Natural killer cell (primary cell): ENCODE measurements around the gene COMMD3. TPM values are rescaled to one million over a fixed set of nuclear protein-coding genes. Genes with fewer than 3 reads are reported as not detected.
A peak's percentile ranks its signal among the peaks of the same experiment; 100 is the strongest.

ENCODE experiments used
- ATAC-seq, 3 donors: fragments of 150-1000 bp in 2 of 3; fragments of 200-7000 bp in 1 of 3; cut with Tn5 transposase; 1 replicate in 1 of 3; 2 replicates in 2 of 3; pipeline ENCODE4 v1.10.0; 2021; ENCODE audit warnings: mild to moderate bottlenecking in 2 of 3, moderate library complexity in 2 of 3
- DNase-seq, 2 donors: peaks; one replicate each; pipeline versions ENCODE4 v3.0.0 to v3.0.0-alpha.2; 2013 to 2021; ENCODE audit warnings: mixed read lengths in 1 of 2
- H3K27ac ChIP-seq: one replicate; pipeline ENCODE4 v1.5.1; 2013; ENCODE audit warnings: mild to moderate bottlenecking, low read length
- H3K27me3 ChIP-seq: one replicate; pipeline ENCODE4 v1.6.1; 2013; ENCODE audit warnings: low read length; ENCODE audit not compliant: control insufficient read depth, insufficient read depth
- H3K36me3 ChIP-seq: one replicate; pipeline ENCODE4 v1.6.1; 2013; ENCODE audit warnings: low read length; ENCODE audit not compliant: control insufficient read depth, insufficient read depth
- H3K4me1 ChIP-seq: one replicate; pipeline ENCODE4 v1.6.1; 2013; ENCODE audit warnings: low read length; ENCODE audit not compliant: control insufficient read depth, insufficient read depth
- H3K4me3 ChIP-seq: one replicate; pipeline ENCODE4 v1.5.1; 2013; ENCODE audit warnings: low read length
- H3K9me3 ChIP-seq: one replicate; pipeline ENCODE4 v1.6.1; 2013; ENCODE audit warnings: low read length; ENCODE audit not compliant: control insufficient read depth, insufficient read depth
- H3K27ac Mint-ChIP-seq, 2 donors: one replicate each; pipeline ENCODE4 v1.8.0; 2022; ENCODE audit warnings: mild to moderate bottlenecking in 2 of 2, mixed read lengths in 2 of 2, moderate library complexity in 1 of 2
- H3K27me3 Mint-ChIP-seq, 2 donors: one replicate each; pipeline ENCODE4 v1.8.0; 2022; ENCODE audit warnings: low read depth in 2 of 2, mixed read lengths in 2 of 2
- H3K36me3 Mint-ChIP-seq: one replicate; pipeline ENCODE4 v1.8.0; 2022; ENCODE audit warnings: mixed read lengths
- H3K4me1 Mint-ChIP-seq, 2 donors: one replicate each; pipeline ENCODE4 v1.8.0; 2022; ENCODE audit warnings: mixed read lengths in 2 of 2
- H3K4me3 Mint-ChIP-seq: one replicate; pipeline ENCODE4 v1.8.0; 2022; ENCODE audit warnings: mild to moderate bottlenecking, moderate library complexity, mixed read lengths
- H3K9me3 Mint-ChIP-seq, 2 donors: one replicate each; pipeline ENCODE4 v1.8.0; 2022; ENCODE audit warnings: mixed read lengths in 2 of 2
- WGBS: methylation state at CpG from one replicate; pipeline ENCODE4 v1.1.7; 2013; ENCODE audit warnings: missing lambda C conversion rate; ENCODE audit not compliant: insufficient coverage; 5-methylcytosine and 5-hydroxymethylcytosine counted together
- intact Hi-C: fragments of 100-400 bp; cut with micrococcal nuclease; formaldehyde crosslinking; loops from one replicate; pipeline ENCODE4 v1.14.2; 2022
- total RNA-seq, 4 donors: library from RNA; stranded (reverse); fragments of 120-200 nt in 1 of 4; gene quantifications; one replicate each; pipeline versions ENCODE4 v1.2.3 to v1.2.4, GENCODE V29; 2013 to 2022
- TF ChIP-seq, protein P1 (sequence below): fragments of 200-600 bp; IDR thresholded peaks from one replicate; pipeline ENCODE4 v1.8.0; 2022; ENCODE audit warnings: antibody characterized with exemption

COMMD3 gene
- total RNA-seq, 3 donors from 2014 or later (not counting 1 experiment from before 2014, with no cell fraction given), result 43.1 to 48.3 (median 44.2) TPM

DNA sequence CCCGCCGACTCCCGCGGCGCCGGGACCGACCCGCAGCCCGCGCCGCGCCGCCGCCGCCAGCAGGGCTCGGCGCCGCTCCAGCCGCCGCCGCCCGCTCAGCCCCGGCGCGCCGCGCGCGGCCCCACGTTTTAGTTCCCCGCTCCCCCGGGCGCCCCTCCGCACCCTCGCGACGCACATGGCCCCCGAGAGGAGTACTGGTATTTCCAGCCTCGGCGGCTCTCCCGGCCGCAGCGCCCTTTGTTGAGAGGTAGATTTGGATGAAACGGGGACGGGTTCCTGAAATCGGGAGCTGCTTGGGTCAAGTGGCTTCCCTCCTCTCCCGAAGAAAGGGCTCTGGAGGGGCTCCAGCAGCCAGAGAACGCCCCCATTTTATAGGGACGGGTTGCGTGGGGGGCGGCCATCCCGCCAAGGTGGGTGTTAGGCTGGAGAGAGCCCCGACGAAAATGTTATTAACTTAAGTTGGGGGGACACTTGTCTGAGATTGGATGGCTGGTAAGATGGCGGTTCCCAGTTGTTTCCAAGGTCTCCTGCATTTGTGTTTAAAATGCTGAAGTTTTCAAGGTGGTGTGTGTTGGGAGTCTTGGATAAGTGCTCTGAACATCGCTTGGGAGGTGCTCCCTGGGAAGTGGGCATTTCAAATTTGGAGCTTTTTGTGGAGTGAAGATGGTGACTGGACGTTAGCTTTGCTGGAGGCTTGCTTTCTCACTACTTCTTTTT is 5.9 kb downstream of the COMMD3 start:
- peak overlapping the region; percentile 91 for H3K4me3 Mint-ChIP-seq

DNA sequence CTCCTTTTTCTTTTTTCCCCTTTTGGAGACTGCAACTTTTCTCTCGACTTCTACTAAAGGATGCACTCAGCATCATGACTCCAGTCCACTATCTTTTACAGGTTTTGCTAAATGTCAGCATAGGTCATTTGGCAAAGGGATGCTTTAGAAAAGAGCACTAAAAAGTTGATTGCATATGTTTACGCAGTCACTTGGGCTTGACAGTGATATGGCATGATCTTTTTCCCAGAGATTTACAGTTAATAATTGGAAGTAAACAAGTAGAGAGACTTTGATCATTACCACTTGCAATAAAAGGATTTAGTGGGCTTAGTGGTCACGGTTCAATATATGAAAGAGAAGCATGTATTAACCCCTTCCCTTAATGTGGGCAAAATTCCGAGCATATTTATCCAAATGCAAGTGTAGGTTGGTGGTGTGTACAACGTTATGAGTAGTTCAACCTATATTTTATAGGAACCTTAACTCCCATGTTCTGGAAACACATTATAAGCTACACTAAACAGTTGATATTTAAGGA is 6.5 kb downstream of the COMMD3 start:
- Mint-ChIP-seq H3K27ac (peak overlapping the region; percentile 73 to 89), H3K4me3 (peak overlapping the region; percentile 91), H3K27me3 (peaks cover 16 to 30% of the 10 kb centered on the region in 2 donors), H3K36me3 (no peaks in the 10 kb centered on the region), H3K9me3 (no peaks in the 10 kb centered on the region), H3K4me1 (peaks cover 41 to 52% of the 10 kb centered on the region in 2 donors)
- ATAC-seq (no peak), DNase-seq (no peak)
- no peak overlapping the region for H3K4me3 ChIP-seq
- H3K27ac ChIP-seq, result no peak overlapping the region
- peaks cover 27% of the 10 kb centered on the region for H3K27me3 ChIP-seq
- TF ChIP-seq, protein P1, sequence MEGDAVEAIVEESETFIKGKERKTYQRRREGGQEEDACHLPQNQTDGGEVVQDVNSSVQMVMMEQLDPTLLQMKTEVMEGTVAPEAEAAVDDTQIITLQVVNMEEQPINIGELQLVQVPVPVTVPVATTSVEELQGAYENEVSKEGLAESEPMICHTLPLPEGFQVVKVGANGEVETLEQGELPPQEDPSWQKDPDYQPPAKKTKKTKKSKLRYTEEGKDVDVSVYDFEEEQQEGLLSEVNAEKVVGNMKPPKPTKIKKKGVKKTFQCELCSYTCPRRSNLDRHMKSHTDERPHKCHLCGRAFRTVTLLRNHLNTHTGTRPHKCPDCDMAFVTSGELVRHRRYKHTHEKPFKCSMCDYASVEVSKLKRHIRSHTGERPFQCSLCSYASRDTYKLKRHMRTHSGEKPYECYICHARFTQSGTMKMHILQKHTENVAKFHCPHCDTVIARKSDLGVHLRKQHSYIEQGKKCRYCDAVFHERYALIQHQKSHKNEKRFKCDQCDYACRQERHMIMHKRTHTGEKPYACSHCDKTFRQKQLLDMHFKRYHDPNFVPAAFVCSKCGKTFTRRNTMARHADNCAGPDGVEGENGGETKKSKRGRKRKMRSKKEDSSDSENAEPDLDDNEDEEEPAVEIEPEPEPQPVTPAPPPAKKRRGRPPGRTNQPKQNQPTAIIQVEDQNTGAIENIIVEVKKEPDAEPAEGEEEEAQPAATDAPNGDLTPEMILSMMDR, result no peak
- no peaks in the 10 kb centered on the region for H3K9me3 ChIP-seq
- peaks cover 3% of the 10 kb centered on the region for H3K36me3 ChIP-seq
- intact Hi-C loops, result loop anchor here (5.0 to 10.0 kb wide), 2 partner anchors 320 to 392 kb away; partner anchors contain the start of genes DNAJC1 and PIP4K2A
- 64% methylated on average over 3 of the region's 5 CpGs for WGBS
- H3K4me1 ChIP-seq, result peaks cover 24% of the 10 kb centered on the region

More for the DNA sequence above, 5.9 kb downstream of the COMMD3 start:
- no peaks in the 10 kb centered on the region for H3K9me3 Mint-ChIP-seq
- intact Hi-C loops, result loop anchor here (5.0 to 10.0 kb wide), 2 partner anchors 320 to 393 kb away; partner anchors contain the start of genes DNAJC1 and PIP4K2A
- peaks cover 2% of the 10 kb centered on the region for H3K36me3 ChIP-seq
- DNase-seq (peak; percentile 26 to 63), ATAC-seq (no peak)
- peaks cover 42 to 58% of the 10 kb centered on the region in 2 donors for H3K4me1 Mint-ChIP-seq
- H3K27me3 Mint-ChIP-seq, result peaks cover 16 to 30% of the 10 kb centered on the region in 2 donors
- peak overlapping the region; percentile 47 for H3K4me3 ChIP-seq
- peak overlapping the region; percentile 73 to 89 for H3K27ac Mint-ChIP-seq
- WGBS, result 1% methylated on average over 56 of the region's 57 CpGs
- H3K27ac ChIP-seq, result no peak overlapping the region
- H3K27me3 ChIP-seq, result peaks cover 27% of the 10 kb centered on the region
- TF ChIP-seq, protein P1, result no peak
- no peaks in the 10 kb centered on the region for H3K9me3 ChIP-seq
- H3K36me3 Mint-ChIP-seq, result no peaks in the 10 kb centered on the region
- H3K4me1 ChIP-seq, result peaks cover 24% of the 10 kb centered on the region

DNA sequence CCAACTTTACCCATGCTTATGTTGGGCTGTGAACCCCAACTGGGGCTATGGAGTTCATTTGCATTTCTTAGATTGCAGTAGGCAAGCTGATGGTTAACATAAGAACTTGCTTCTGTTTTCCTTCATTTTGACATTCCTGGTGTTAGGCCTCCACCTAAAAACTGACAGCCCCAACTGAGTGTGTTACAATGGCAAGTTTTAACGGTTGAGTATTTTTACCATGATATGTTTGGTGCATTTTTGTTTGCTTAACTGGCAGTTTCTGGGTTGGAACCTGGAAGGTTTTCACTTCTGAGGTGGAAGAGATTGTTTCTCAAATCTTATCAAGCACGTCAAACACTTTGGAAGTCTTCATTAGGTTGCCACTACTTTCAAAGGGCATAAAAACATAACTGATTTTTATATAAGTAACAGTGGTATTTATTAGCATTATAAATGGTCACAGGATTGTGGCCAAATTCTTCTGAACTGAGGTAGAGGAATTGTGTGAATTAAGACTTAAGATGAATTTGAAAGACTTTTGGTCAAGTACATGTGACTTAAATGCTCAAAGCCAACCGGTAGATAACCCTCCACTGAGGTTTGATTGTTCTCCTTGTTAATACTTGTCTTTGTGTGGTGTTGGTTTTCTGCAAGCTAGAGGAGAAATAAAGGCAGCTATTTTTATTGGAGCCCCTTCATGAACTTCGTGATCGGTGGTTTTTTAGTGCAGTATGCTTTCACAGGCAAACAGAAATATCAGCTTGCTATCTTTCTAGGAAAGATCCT is 7.5 kb downstream of the COMMD3 start:
- DNase-seq, result no peak
- WGBS, result 77% methylated on average over 4 of the region's 5 CpGs
- no peak overlapping the region for H3K27ac ChIP-seq

More for the DNA sequence above, 7.5 kb downstream of the COMMD3 start:
- Mint-ChIP-seq H3K27ac (peak overlapping the region in 1 of 2 donors; percentile 41), H3K27me3 (peaks cover 16 to 30% of the 10 kb centered on the region in 2 donors), H3K4me3 (peak overlapping the region; percentile 91), H3K36me3 (no peaks in the 10 kb centered on the region), H3K4me1 (peaks cover 41 to 51% of the 10 kb centered on the region in 2 donors), H3K9me3 (no peaks in the 10 kb centered on the region)
- Histone ChIP-seq H3K4me1 (peaks cover 24% of the 10 kb centered on the region), H3K27me3 (peaks cover 27% of the 10 kb centered on the region), H3K9me3 (no peaks in the 10 kb centered on the region), H3K4me3 (no peak overlapping the region), H3K36me3 (peaks cover 6% of the 10 kb centered on the region)
- intact Hi-C loops, result loop anchor here (5.0 to 10.0 kb wide), 2 partner anchors 321 to 391 kb away; partner anchors contain the start of genes DNAJC1 and PIP4K2A
- TF ChIP-seq, protein P1, result no peak
- no peak for ATAC-seq
